Gastroesophageal sphincter (tissue), 4 donors: Measurements from ENCODE around the gene CTIF. TPM values are rescaled to one million over a fixed set of nuclear protein-coding genes. Genes with fewer than 3 reads are reported as not detected.

Source experiments
- ATAC-seq: fragments of 150-250 bp; one replicate; pipeline ENCODE4 v1.9.1; 2016; ENCODE audit warnings: mild to moderate bottlenecking, moderate library complexity
- H3K27ac ChIP-seq, 4 donors: fragments of 200-600 bp; sonication (generic) in 3 of 4; 1 replicate in 3 of 4; 2 replicates in 1 of 4; pipeline ENCODE4 v1.5.1; 2016 to 2019
- H3K27me3 ChIP-seq: fragments of 200-600 bp; sonication (generic); one replicate; pipeline ENCODE4 v1.5.1; 2019
- H3K36me3 ChIP-seq, 2 donors: fragments of 200-600 bp; sonication (generic); one replicate each; pipeline ENCODE4 v1.5.1; 2019; ENCODE audit warnings: control low read depth in 1 of 2
- H3K4me1 ChIP-seq, 3 donors: fragments of 200-600 bp; sonication (generic); 1 replicate in 2 of 3; 2 replicates in 1 of 3; pipeline ENCODE4 v1.5.1; 2016 to 2019; ENCODE audit warnings: control low read depth in 2 of 3
- H3K4me3 ChIP-seq, 2 donors: fragments of 200-600 bp; sonication (generic); one replicate each; pipeline ENCODE4 v1.5.1; 2019; ENCODE audit warnings: mild to moderate bottlenecking in 1 of 2, moderate library complexity in 1 of 2
- H3K9me3 ChIP-seq, 3 donors: fragments of 200-600 bp; sonication (generic); one replicate each; pipeline ENCODE4 v1.5.1; 2017 to 2019; ENCODE audit warnings: control low read depth in 2 of 3
- EP300 ChIP-seq: sonication (generic); formaldehyde crosslinking; IDR thresholded peaks from one replicate; pipeline ENCODE4 v1.6.1; 2017; ENCODE audit warnings: antibody characterized with exemption, mild to moderate bottlenecking
- POLR2A ChIP-seq, 2 donors: fragments of 450-650 bp; IDR thresholded peaks; one replicate each; pipeline ENCODE4 v1.6.1; 2017; ENCODE audit warnings: antibody characterized with exemption in 2 of 2, mild to moderate bottlenecking in 2 of 2, moderate library complexity in 1 of 2
- POLR2AphosphoS5 ChIP-seq: sonication (generic); formaldehyde crosslinking; IDR thresholded peaks from one replicate; pipeline ENCODE4 v1.6.1; 2017; ENCODE audit warnings: antibody characterized with exemption
- WGBS, 2 donors: methylation state at CpG; one replicate each; pipeline ENCODE4 v1.1.5; 2018; ENCODE audit warnings: low coverage in 1 of 2; 5-methylcytosine and 5-hydroxymethylcytosine counted together
- total RNA-seq, 4 donors: library from RNA; depleted of rRNA; stranded (reverse); fragments of >200 nt; gene quantifications; one replicate each; pipeline ENCODE4 v1.1.0, GENCODE V29; 2016
- TF ChIP-seq, protein P1 (sequence below), 4 experiments: fragments of 200-600 bp in 2 of 4; fragments of 450-650 bp in 2 of 4; sonication (generic) in 1 of 4; IDR thresholded peaks; one replicate each; pipeline ENCODE4 v1.5.1; 2017 to 2019; ENCODE audit warnings: antibody characterized with exemption in 4 of 4, mild to moderate bottlenecking in 2 of 4, moderate library complexity in 2 of 4

CTIF gene
- total RNA-seq, 4 donors from 2014 or later = 31.4 to 124 (median 78.1) TPM

- WGBS, 2 donors = 67 to 69% methylated on average over 3 to 8 of the region's 12 CpGs
- Histone ChIP-seq H3K27me3 (no peaks in the 10 kb centered on the region), H3K4me3 (no peak overlapping the region), H3K4me1 (peaks cover 0 to 2% (median 1%) of the 10 kb centered on the region in 3 donors), H3K36me3 (no peaks in the 10 kb centered on the region), H3K9me3 (no peaks in the 10 kb centered on the region), H3K27ac (no peak overlapping the region)
- no peak for ATAC-seq
- TF ChIP-seq, protein P1, sequence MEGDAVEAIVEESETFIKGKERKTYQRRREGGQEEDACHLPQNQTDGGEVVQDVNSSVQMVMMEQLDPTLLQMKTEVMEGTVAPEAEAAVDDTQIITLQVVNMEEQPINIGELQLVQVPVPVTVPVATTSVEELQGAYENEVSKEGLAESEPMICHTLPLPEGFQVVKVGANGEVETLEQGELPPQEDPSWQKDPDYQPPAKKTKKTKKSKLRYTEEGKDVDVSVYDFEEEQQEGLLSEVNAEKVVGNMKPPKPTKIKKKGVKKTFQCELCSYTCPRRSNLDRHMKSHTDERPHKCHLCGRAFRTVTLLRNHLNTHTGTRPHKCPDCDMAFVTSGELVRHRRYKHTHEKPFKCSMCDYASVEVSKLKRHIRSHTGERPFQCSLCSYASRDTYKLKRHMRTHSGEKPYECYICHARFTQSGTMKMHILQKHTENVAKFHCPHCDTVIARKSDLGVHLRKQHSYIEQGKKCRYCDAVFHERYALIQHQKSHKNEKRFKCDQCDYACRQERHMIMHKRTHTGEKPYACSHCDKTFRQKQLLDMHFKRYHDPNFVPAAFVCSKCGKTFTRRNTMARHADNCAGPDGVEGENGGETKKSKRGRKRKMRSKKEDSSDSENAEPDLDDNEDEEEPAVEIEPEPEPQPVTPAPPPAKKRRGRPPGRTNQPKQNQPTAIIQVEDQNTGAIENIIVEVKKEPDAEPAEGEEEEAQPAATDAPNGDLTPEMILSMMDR (IDR thresholded peaks at IDR 0.05) = no peak
- no peak for TF ChIP-seq EP300
- TF ChIP-seq POLR2AphosphoS5 = no peak
- no peak for TF ChIP-seq POLR2A (IDR thresholded peaks at IDR 0.05)
These were observed 339.6 kb downstream of the CTIF start for GRCh38 chr18:48878471-48878870.

- 93 to 100% methylated on average over 1 to 3 of the region's 15 CpGs for WGBS, 2 donors
- Histone ChIP-seq H3K4me3 (no peak overlapping the region), H3K27me3 (no peaks in the 10 kb centered on the region), H3K27ac (no peak overlapping the region), H3K4me1 (no peaks in the 10 kb centered on the region), H3K9me3 (no peaks in the 10 kb centered on the region), H3K36me3 (no peaks in the 10 kb centered on the region)
- no peak for ATAC-seq
- no peak for TF ChIP-seq POLR2A (IDR thresholded peaks at IDR 0.05)
- no peak for TF ChIP-seq POLR2AphosphoS5
- TF ChIP-seq, protein P1 (IDR thresholded peaks at IDR 0.05) = no peak
- TF ChIP-seq EP300 = no peak
These were observed 340.2 kb downstream of the CTIF start for GRCh38 chr18:48879008-48879431.

DNA sequence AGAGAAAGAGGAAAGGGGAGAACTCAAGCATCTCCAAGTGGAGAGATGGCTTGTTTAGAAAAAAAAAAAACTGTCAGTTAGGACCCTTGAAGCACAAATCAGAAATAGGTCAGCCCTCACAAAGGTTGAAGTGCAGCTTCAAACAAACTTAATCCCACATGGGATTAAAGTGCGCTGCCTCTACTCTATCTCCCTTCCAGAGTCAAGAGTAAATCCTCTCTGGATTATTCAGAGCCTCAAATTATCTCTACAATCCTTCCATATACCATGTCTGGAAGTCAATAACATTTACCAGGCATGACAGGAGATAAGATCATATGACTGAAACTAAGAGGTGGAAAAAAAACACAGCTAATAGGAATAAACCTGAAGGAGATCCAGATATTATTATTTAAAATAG, 342.1 kb downstream of the CTIF start:
- 100% methylated on average over 1 of the region's 1 CpG for WGBS, 2 donors
- TF ChIP-seq, protein P1 (IDR thresholded peaks at IDR 0.05) = no peak
- no peak for TF ChIP-seq POLR2AphosphoS5
- TF ChIP-seq POLR2A (IDR thresholded peaks at IDR 0.05) = no peak
- no peak for TF ChIP-seq EP300
- H3K9me3 ChIP-seq = no peaks in the 10 kb centered on the region
- no peaks in the 10 kb centered on the region for H3K4me1 ChIP-seq
- H3K27me3 ChIP-seq = no peaks in the 10 kb centered on the region
- H3K27ac ChIP-seq = no peak overlapping the region
- H3K4me3 ChIP-seq = no peak overlapping the region
- H3K36me3 ChIP-seq = no peaks in the 10 kb centered on the region
- no peak for ATAC-seq

GRCh38 chr18:48882379-48882778, 343.5 kb downstream of the CTIF start:
- WGBS, 2 donors = 87 to 100% methylated on average over 4 of the region's 4 CpGs
- H3K36me3 ChIP-seq = no peaks in the 10 kb centered on the region
- no peak overlapping the region for H3K4me3 ChIP-seq
- H3K4me1 ChIP-seq = peaks cover 0 to 3% (median 0%) of the 10 kb centered on the region in 3 donors
- H3K27me3 ChIP-seq = no peaks in the 10 kb centered on the region
- H3K9me3 ChIP-seq = no peaks in the 10 kb centered on the region
- no peak overlapping the region for H3K27ac ChIP-seq
- TF ChIP-seq EP300 = no peak
- TF ChIP-seq POLR2A (IDR thresholded peaks at IDR 0.05) = no peak
- TF ChIP-seq, protein P1 (IDR thresholded peaks at IDR 0.05) = no peak
- no peak for TF ChIP-seq POLR2AphosphoS5
- no peak for ATAC-seq

DNA sequence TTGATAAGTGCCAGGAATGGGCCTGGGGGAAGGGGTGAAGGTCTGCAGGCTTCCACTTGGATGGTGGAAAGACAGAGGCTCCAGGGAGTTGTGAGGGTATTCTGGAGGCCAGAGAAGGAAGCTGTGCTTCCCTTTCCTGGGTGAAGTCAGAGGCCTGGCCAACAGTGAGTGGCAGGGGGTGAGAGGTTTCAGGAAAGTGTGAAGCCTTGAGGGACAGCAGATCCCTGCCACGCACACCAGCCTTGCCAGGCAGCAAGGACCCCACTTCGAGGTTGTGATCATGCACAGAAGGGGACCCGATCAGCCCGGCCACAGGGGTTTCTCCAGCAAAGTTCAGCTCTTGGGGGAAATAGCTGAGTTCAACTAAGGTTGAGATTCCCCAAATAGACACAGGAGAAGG, 345.5 kb downstream of the CTIF start:
- H3K9me3 ChIP-seq = no peaks in the 10 kb centered on the region
- H3K4me1 ChIP-seq = peaks cover 0 to 19% (median 0%) of the 10 kb centered on the region in 3 donors
- no peaks in the 10 kb centered on the region for H3K27me3 ChIP-seq
- no peak for TF ChIP-seq POLR2A (IDR thresholded peaks at IDR 0.05)
- TF ChIP-seq, protein P1 (IDR thresholded peaks at IDR 0.05) = no peak
- TF ChIP-seq EP300 = no peak
- no peak for TF ChIP-seq POLR2AphosphoS5
- H3K4me3 ChIP-seq = no peak overlapping the region
- no peak overlapping the region for H3K27ac ChIP-seq
- H3K36me3 ChIP-seq = no peaks in the 10 kb centered on the region
- ATAC-seq = no peak
- WGBS, 2 donors = 82% methylated on average over 2 of the region's 4 CpGs; no CpG with 5 or more reads in 1 of the 2 donors
